ENCODE measurements around the gene CDT1.

DNA sequence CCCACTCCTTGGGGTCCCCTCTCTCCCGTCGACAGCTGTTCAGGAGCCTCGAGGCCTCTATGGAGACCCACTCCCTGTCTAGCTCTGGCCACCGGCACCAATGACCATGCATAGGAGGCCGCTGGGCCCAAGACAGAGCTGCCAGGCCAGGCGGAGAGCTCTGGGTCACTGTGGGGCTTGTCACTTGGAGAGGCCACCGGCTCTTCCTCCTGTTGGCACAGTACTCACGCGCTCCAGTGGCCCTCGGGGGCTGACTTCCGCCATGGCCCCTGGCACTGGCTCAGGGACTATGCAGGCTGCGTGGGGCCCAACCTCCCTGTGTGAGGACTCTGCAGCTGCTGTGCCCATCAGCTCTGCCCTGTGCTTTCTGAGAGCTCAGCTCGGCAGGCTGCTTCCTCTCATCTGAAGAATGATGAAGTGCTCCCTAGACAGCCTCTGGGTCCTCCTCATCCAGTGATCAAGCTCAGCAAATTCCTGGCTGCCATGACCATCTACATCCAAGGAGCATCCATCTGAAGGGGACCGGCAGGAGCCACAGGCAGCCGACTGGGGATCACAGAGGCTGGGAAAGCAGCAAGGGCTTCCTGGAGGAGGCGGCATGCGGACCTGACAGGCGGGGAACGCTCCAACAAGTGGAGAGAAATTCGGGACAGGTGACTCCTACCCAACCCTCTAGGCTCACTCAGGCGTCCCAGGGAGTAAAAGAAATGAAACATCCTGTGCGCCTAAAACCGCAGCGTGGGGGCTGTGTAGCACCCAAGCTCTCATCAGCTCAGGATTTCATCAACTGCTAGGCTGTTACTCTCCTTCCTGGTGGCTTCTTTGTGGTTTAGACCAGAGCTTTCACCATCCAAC lies 36.4 kb downstream of the CDT1 start:
- TF ChIP-seq, protein P1, sequence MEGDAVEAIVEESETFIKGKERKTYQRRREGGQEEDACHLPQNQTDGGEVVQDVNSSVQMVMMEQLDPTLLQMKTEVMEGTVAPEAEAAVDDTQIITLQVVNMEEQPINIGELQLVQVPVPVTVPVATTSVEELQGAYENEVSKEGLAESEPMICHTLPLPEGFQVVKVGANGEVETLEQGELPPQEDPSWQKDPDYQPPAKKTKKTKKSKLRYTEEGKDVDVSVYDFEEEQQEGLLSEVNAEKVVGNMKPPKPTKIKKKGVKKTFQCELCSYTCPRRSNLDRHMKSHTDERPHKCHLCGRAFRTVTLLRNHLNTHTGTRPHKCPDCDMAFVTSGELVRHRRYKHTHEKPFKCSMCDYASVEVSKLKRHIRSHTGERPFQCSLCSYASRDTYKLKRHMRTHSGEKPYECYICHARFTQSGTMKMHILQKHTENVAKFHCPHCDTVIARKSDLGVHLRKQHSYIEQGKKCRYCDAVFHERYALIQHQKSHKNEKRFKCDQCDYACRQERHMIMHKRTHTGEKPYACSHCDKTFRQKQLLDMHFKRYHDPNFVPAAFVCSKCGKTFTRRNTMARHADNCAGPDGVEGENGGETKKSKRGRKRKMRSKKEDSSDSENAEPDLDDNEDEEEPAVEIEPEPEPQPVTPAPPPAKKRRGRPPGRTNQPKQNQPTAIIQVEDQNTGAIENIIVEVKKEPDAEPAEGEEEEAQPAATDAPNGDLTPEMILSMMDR (IDR thresholded peaks at IDR 0.05; ENCODE audit: low read length) = no peak
- TF ChIP-seq EZH2 (IDR thresholded peaks at IDR 0.05; ENCODE audit: borderline replicate concordance, low read length) = no peak
